A673 (cell line): ENCODE data around the gene RGPD3.
"Not testable (repeated sequence)": the region's sequence is repeated elsewhere in the genome, so short reads cannot be mapped to it uniquely, and the experiment has no call there.

Source experiments
- EZH2 ChIP-seq: fragments of 200-600 bp; sonication (generic); IDR thresholded peaks from 2 replicates; pipeline ENCODE4 v1.6.1; 2017; ENCODE audit warnings: borderline replicate concordance, low read depth, mild to moderate bottlenecking, mixed read lengths, antibody characterized with exemption, low read length; ENCODE audit not compliant: poor library complexity, severe bottlenecking
- TF ChIP-seq, protein P1 (sequence below): fragments of 300-800, 200-600 bp; sonication (generic); conservative IDR thresholded peaks from 2 replicates; pipeline ENCODE4 v1.5.1; 2017; ENCODE audit warnings: low read depth, mild to moderate bottlenecking, antibody characterized with exemption, low read length, moderate library complexity, mixed read lengths

GRCh38 chr2:106510791-106511190 is 42.6 kb upstream of the RGPD3 start:
- TF ChIP-seq, protein P1, sequence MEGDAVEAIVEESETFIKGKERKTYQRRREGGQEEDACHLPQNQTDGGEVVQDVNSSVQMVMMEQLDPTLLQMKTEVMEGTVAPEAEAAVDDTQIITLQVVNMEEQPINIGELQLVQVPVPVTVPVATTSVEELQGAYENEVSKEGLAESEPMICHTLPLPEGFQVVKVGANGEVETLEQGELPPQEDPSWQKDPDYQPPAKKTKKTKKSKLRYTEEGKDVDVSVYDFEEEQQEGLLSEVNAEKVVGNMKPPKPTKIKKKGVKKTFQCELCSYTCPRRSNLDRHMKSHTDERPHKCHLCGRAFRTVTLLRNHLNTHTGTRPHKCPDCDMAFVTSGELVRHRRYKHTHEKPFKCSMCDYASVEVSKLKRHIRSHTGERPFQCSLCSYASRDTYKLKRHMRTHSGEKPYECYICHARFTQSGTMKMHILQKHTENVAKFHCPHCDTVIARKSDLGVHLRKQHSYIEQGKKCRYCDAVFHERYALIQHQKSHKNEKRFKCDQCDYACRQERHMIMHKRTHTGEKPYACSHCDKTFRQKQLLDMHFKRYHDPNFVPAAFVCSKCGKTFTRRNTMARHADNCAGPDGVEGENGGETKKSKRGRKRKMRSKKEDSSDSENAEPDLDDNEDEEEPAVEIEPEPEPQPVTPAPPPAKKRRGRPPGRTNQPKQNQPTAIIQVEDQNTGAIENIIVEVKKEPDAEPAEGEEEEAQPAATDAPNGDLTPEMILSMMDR, result not testable (repeated sequence)
- not testable (repeated sequence) for TF ChIP-seq EZH2
